ENCODE measurements around the gene CUX1. TPM values are rescaled to one million over a fixed set of nuclear protein-coding genes. Genes with fewer than 3 reads are reported as not detected.
"Not testable (repeated sequence)": the region's sequence is repeated elsewhere in the genome, so short reads cannot be mapped to it uniquely, and the experiment has no call there.

The CUX1 gene
- total RNA-seq, 1 donor from 2014 or later = 50.6 TPM

- Histone ChIP-seq H3K79me2 (ENCODE audit: insufficient read depth, low read length) (no peaks in the 10 kb centered on the region), H4K20me1 (ENCODE audit: insufficient read depth, low read length) (no peaks in the 10 kb centered on the region), H3K9me3 (ENCODE audit: insufficient read depth, low read depth, low read length) (no peaks in the 10 kb centered on the region), H3K9ac (ENCODE audit: low read length) (no peak overlapping the region), H3K4me1 (ENCODE audit: insufficient read depth, low read length) (no peaks in the 10 kb centered on the region), H3K27me3 (ENCODE audit: insufficient read depth, low read length) (peaks cover 11% of the 10 kb centered on the region), H3K36me3 (ENCODE audit: insufficient read depth, low read length) (no peaks in the 10 kb centered on the region), H2AFZ (ENCODE audit: low read depth, low read length) (no peak overlapping the region), H3K27ac (ENCODE audit: low read depth, low read length) (no peak overlapping the region), H3K4me3 (ENCODE audit: insufficient read depth, low read depth, low read length) (no peak overlapping the region), H3K4me2 (ENCODE audit: low read length) (no peak overlapping the region)
- Mint-ChIP-seq H3K27ac (ENCODE audit: unreplicated experiment) (no peak overlapping the region), H3K36me3 (ENCODE audit: low read depth, unreplicated experiment) (no peaks in the 10 kb centered on the region), H3K4me1 (ENCODE audit: low read depth, unreplicated experiment) (peaks cover 2% of the 10 kb centered on the region), H3K27me3 (ENCODE audit: low read depth, unreplicated experiment) (peaks cover 18% of the 10 kb centered on the region), H3K4me3 (ENCODE audit: unreplicated experiment) (no peak overlapping the region), H3K9me3 (ENCODE audit: unreplicated experiment) (peaks cover 2% of the 10 kb centered on the region)
- FAIRE-seq = no peak
- no peak for DNase-seq (ENCODE audit: low read depth)
- TF ChIP-seq CTCF (IDR thresholded peaks at IDR 0.05; ENCODE audit: insufficient read depth, low read depth, low read length) = no peak
- TF ChIP-seq EZH2 (IDR thresholded peaks at IDR 0.05; ENCODE audit: insufficient read depth, low read length) = no peak
Observed at GRCh38 chr7:102326157-102326889, 508.9 kb downstream of the CUX1 start.

GRCh38 chr7:102327183-102327582, 509.8 kb downstream of the CUX1 start:
- H3K4me1 ChIP-seq (ENCODE audit: insufficient read depth, low read length); H3K9ac ChIP-seq (ENCODE audit: low read length); H3K4me1 Mint-ChIP-seq (ENCODE audit: low read depth, unreplicated experiment); H3K36me3 ChIP-seq (ENCODE audit: insufficient read depth, low read length); H3K9me3 ChIP-seq (ENCODE audit: insufficient read depth, low read depth, low read length); H3K27ac ChIP-seq (ENCODE audit: low read depth, low read length); FAIRE-seq; H3K9me3 Mint-ChIP-seq (ENCODE audit: unreplicated experiment); H3K27ac Mint-ChIP-seq (ENCODE audit: unreplicated experiment); H4K20me1 ChIP-seq (ENCODE audit: insufficient read depth, low read length); DNase-seq (ENCODE audit: low read depth); H3K4me3 ChIP-seq (ENCODE audit: insufficient read depth, low read depth, low read length); H3K36me3 Mint-ChIP-seq (ENCODE audit: low read depth, unreplicated experiment); H3K4me3 Mint-ChIP-seq (ENCODE audit: unreplicated experiment); H3K79me2 ChIP-seq (ENCODE audit: insufficient read depth, low read length); H3K4me2 ChIP-seq (ENCODE audit: low read length); H2AFZ ChIP-seq (ENCODE audit: low read depth, low read length): not testable (repeated sequence)
- peaks cover 22% of the 10 kb centered on the region for H3K27me3 Mint-ChIP-seq (ENCODE audit: low read depth, unreplicated experiment)
- H3K27me3 ChIP-seq (ENCODE audit: insufficient read depth, low read length) = peaks cover 11% of the 10 kb centered on the region

- H3K27ac ChIP-seq (ENCODE audit: low read depth, low read length); H3K9me3 ChIP-seq (ENCODE audit: insufficient read depth, low read depth, low read length); H3K4me3 Mint-ChIP-seq (ENCODE audit: unreplicated experiment); H3K4me1 Mint-ChIP-seq (ENCODE audit: low read depth, unreplicated experiment); FAIRE-seq; H3K4me3 ChIP-seq (ENCODE audit: insufficient read depth, low read depth, low read length); H3K9ac ChIP-seq (ENCODE audit: low read length); H3K4me2 ChIP-seq (ENCODE audit: low read length); H3K27ac Mint-ChIP-seq (ENCODE audit: unreplicated experiment); H3K79me2 ChIP-seq (ENCODE audit: insufficient read depth, low read length); H3K4me1 ChIP-seq (ENCODE audit: insufficient read depth, low read length); H3K36me3 Mint-ChIP-seq (ENCODE audit: low read depth, unreplicated experiment); H3K9me3 Mint-ChIP-seq (ENCODE audit: unreplicated experiment); H2AFZ ChIP-seq (ENCODE audit: low read depth, low read length); H4K20me1 ChIP-seq (ENCODE audit: insufficient read depth, low read length); DNase-seq (ENCODE audit: low read depth); H3K36me3 ChIP-seq (ENCODE audit: insufficient read depth, low read length): not testable (repeated sequence)
- peaks cover 16% of the 10 kb centered on the region for H3K27me3 Mint-ChIP-seq (ENCODE audit: low read depth, unreplicated experiment)
- H3K27me3 ChIP-seq (ENCODE audit: insufficient read depth, low read length) = peaks cover 11% of the 10 kb centered on the region
Observed at GRCh38 chr7:102328863-102329262, 511.4 kb downstream of the CUX1 start.

GRCh38 chr7:102329366-102329765, 511.9 kb downstream of the CUX1 start:
- not testable (repeated sequence) for H3K27ac ChIP-seq (ENCODE audit: low read depth, low read length); H3K4me1 Mint-ChIP-seq (ENCODE audit: low read depth, unreplicated experiment); H3K79me2 ChIP-seq (ENCODE audit: insufficient read depth, low read length); H3K4me3 ChIP-seq (ENCODE audit: insufficient read depth, low read depth, low read length); H3K9me3 ChIP-seq (ENCODE audit: insufficient read depth, low read depth, low read length); H3K27ac Mint-ChIP-seq (ENCODE audit: unreplicated experiment); H3K4me1 ChIP-seq (ENCODE audit: insufficient read depth, low read length); H4K20me1 ChIP-seq (ENCODE audit: insufficient read depth, low read length); H3K36me3 ChIP-seq (ENCODE audit: insufficient read depth, low read length); H3K9ac ChIP-seq (ENCODE audit: low read length); H3K4me3 Mint-ChIP-seq (ENCODE audit: unreplicated experiment); FAIRE-seq; DNase-seq (ENCODE audit: low read depth); H3K36me3 Mint-ChIP-seq (ENCODE audit: low read depth, unreplicated experiment); H3K9me3 Mint-ChIP-seq (ENCODE audit: unreplicated experiment); H2AFZ ChIP-seq (ENCODE audit: low read depth, low read length); H3K4me2 ChIP-seq (ENCODE audit: low read length)
- H3K27me3 Mint-ChIP-seq (ENCODE audit: low read depth, unreplicated experiment) = peaks cover 16% of the 10 kb centered on the region
- peaks cover 11% of the 10 kb centered on the region for H3K27me3 ChIP-seq (ENCODE audit: insufficient read depth, low read length)

GRCh38 chr7:102330666-102331460, 513.4 kb downstream of the CUX1 start:
- not testable (repeated sequence) for H3K4me1 Mint-ChIP-seq (ENCODE audit: low read depth, unreplicated experiment); H3K4me2 ChIP-seq (ENCODE audit: low read length); H3K36me3 ChIP-seq (ENCODE audit: insufficient read depth, low read length); H4K20me1 ChIP-seq (ENCODE audit: insufficient read depth, low read length); H3K9me3 ChIP-seq (ENCODE audit: insufficient read depth, low read depth, low read length); DNase-seq (ENCODE audit: low read depth); H3K36me3 Mint-ChIP-seq (ENCODE audit: low read depth, unreplicated experiment); FAIRE-seq; H3K4me3 Mint-ChIP-seq (ENCODE audit: unreplicated experiment); H3K9me3 Mint-ChIP-seq (ENCODE audit: unreplicated experiment); H3K9ac ChIP-seq (ENCODE audit: low read length); H3K27ac Mint-ChIP-seq (ENCODE audit: unreplicated experiment); H3K4me1 ChIP-seq (ENCODE audit: insufficient read depth, low read length); H2AFZ ChIP-seq (ENCODE audit: low read depth, low read length); H3K27ac ChIP-seq (ENCODE audit: low read depth, low read length); H3K79me2 ChIP-seq (ENCODE audit: insufficient read depth, low read length); H3K4me3 ChIP-seq (ENCODE audit: insufficient read depth, low read depth, low read length)
- peaks cover 16% of the 10 kb centered on the region for H3K27me3 Mint-ChIP-seq (ENCODE audit: low read depth, unreplicated experiment)
- H3K27me3 ChIP-seq (ENCODE audit: insufficient read depth, low read length) = peaks cover 11% of the 10 kb centered on the region

Data from astrocyte (in vitro differentiated cells and primary cell).